ENCODE measurements around the gene SMOC1.

Gene SMOC1

DNA sequence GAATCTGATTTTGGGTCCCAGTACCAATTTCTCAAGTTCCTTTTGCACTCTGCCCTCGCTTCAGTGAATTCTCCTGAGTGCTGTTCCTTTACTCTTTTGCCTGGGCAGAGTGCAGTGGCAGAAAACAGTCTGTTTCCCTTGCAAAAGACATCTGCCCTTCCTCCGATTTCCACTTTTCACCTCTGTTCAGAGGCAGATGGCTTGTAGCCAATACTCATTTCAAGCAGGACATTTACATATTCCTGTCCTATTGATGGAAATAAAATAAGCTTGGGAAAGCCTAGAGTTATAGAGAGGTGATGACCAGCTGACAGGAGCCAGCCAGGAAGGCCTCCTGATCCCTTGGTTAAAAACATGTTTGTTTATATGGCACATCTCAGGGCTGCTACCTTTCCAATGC, 198.5 kb downstream of the SMOC1 start:
- TF ChIP-seq, protein P1, sequence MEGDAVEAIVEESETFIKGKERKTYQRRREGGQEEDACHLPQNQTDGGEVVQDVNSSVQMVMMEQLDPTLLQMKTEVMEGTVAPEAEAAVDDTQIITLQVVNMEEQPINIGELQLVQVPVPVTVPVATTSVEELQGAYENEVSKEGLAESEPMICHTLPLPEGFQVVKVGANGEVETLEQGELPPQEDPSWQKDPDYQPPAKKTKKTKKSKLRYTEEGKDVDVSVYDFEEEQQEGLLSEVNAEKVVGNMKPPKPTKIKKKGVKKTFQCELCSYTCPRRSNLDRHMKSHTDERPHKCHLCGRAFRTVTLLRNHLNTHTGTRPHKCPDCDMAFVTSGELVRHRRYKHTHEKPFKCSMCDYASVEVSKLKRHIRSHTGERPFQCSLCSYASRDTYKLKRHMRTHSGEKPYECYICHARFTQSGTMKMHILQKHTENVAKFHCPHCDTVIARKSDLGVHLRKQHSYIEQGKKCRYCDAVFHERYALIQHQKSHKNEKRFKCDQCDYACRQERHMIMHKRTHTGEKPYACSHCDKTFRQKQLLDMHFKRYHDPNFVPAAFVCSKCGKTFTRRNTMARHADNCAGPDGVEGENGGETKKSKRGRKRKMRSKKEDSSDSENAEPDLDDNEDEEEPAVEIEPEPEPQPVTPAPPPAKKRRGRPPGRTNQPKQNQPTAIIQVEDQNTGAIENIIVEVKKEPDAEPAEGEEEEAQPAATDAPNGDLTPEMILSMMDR (IDR thresholded peaks at IDR 0.05; ENCODE audit: low read length, missing control alignments) = no peak
- H3K4me3 ChIP-seq (replicated peaks; ENCODE audit: low read depth, low read length) = no peak overlapping the region
- no peak for DNase-seq (ENCODE audit: low read depth)

DNA sequence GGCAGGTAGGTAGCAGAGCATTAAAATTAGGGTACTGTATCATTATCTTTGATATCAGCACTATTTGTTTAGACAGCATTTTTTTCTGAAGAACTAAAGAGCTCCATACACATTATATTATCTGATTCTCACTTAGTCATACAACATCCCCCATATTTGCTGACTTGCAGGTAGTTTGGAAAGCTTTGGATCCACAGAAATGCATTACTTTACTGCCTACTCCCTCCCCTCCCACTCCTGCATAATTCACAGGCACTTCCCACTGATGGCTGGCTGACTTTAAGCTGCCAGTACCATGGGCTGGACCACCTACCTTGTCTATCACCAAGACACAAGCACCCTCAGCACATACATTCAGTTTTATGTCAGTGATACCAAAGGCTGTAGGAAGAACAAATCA, 199.1 kb downstream of the SMOC1 start:
- TF ChIP-seq, protein P1 (IDR thresholded peaks at IDR 0.05; ENCODE audit: low read length, missing control alignments) = no peak
- no peak overlapping the region for H3K4me3 ChIP-seq (replicated peaks; ENCODE audit: low read depth, low read length)
- no peak for DNase-seq (ENCODE audit: low read depth)

DNA sequence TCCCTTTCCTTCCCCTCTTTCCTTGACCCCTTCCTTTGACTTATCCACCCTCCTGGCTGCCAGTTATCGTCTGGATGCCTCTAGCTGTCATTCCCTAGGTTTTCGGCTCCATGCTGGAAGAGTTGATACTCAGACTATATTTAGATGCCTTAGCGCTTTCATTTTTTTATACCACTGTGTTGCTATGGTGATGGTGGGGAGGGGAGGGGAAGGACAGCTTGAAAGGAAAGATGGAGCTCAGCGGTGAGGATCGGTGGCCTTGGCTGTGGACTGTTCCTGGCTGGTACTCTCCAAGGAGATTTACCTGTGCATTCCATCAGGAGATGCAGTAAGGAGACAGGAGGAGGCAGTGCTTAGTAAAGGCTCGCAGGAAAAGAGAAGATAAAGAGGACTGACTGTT, 200.9 kb downstream of the SMOC1 start:
- TF ChIP-seq, protein P1 (IDR thresholded peaks at IDR 0.05; ENCODE audit: low read length, missing control alignments) = no peak
- DNase-seq (ENCODE audit: low read depth) = no peak
- H3K4me3 ChIP-seq (replicated peaks; ENCODE audit: low read depth, low read length) = no peak overlapping the region

Data from fibroblast of pulmonary artery (primary cell).